Stomach (tissue), 9 donors: ENCODE measurements around the gene TRAF3. TPM values are rescaled to one million over a fixed set of nuclear protein-coding genes. Genes with fewer than 3 reads are reported as not detected.

Experiments
- DNase-seq, 2 donors: peaks; one replicate each; pipeline versions ENCODE4 v3.0.0 to v3.0.0-alpha.2; 2013 to 2019
- H3K27ac ChIP-seq, 5 donors: fragments of 200-600 bp in 4 of 5; sonication (generic) in 4 of 5; one replicate each; pipeline ENCODE4 v1.5.1; 2013 to 2019; ENCODE audit warnings: mild to moderate bottlenecking in 1 of 5, moderate library complexity in 1 of 5
- H3K27me3 ChIP-seq, 3 donors: fragments of 200-600 bp; sonication (generic); one replicate each; pipeline ENCODE4 v1.5.1; 2017 to 2019; ENCODE audit warnings: mixed run types in 1 of 3
- H3K36me3 ChIP-seq, 4 donors: fragments of 200-600 bp; sonication (generic); 1 replicate in 3 of 4; 2 replicates in 1 of 4; pipeline ENCODE4 v1.5.1; 2016 to 2019
- H3K4me1 ChIP-seq, 4 donors: fragments of 200-600 bp; sonication (generic); one replicate each; pipeline ENCODE4 v1.5.1; 2016 to 2019
- H3K4me3 ChIP-seq, 4 donors: fragments of 200-600 bp; sonication (generic) in 3 of 4; one replicate each; pipeline ENCODE4 v1.5.1; 2016 to 2019; ENCODE audit warnings: mild to moderate bottlenecking in 1 of 4
- H3K9me3 ChIP-seq, 4 donors: fragments of 200-600 bp; sonication (generic); one replicate each; pipeline ENCODE4 v1.5.1; 2016 to 2019
- CTCF ChIP-seq, 7 experiments: fragments of 450-650 bp in 4 of 7; fragments of 200-600 bp in 3 of 7; sonication (generic) in 3 of 7; IDR thresholded peaks; one replicate each; pipeline ENCODE4 v1.5.1; 2016 to 2019; ENCODE audit warnings: antibody characterized with exemption in 7 of 7, control low read depth in 2 of 7, mild to moderate bottlenecking in 1 of 7
- EP300 ChIP-seq: sonication (generic); formaldehyde crosslinking; IDR thresholded peaks from one replicate; pipeline ENCODE4 v1.6.1; 2017; ENCODE audit warnings: antibody characterized with exemption
- POLR2A ChIP-seq, 4 donors: fragments of 450-650 bp; IDR thresholded peaks; one replicate each; pipeline ENCODE4 v1.6.1; 2016; ENCODE audit warnings: antibody characterized with exemption in 4 of 4, control low read depth in 2 of 4, mild to moderate bottlenecking in 1 of 4, moderate library complexity in 1 of 4
- POLR2AphosphoS5 ChIP-seq, 3 donors: sonication (generic); formaldehyde crosslinking; IDR thresholded peaks; one replicate each; pipeline ENCODE4 v1.6.1; 2016; ENCODE audit warnings: antibody characterized with exemption in 3 of 3
- WGBS, 5 donors: extraction: QIAGEN DNeasy Blood & Tissue Kit in 3 of 5; methylation state at CpG; one replicate each; pipeline versions ENCODE4 v1.1.5 to v1.1.7; 2013 to 2018; 5-methylcytosine and 5-hydroxymethylcytosine counted together
- intact Hi-C: fragments of 100-400 bp; cut with DNase I; formaldehyde crosslinking; loops from one replicate; pipeline ENCODE4 v1.15.1; 2023; ENCODE audit warnings: low total_unique reads
- polyA plus RNA-seq, 3 donors: library from polyadenylated mRNA; stranded (reverse); fragments of 200-250 nt; gene quantifications; one replicate each; pipeline ENCODE4 v1.2.3, GENCODE V29; 2013
- total RNA-seq, 5 donors: library from RNA; depleted of rRNA; stranded (reverse); fragments of >200 nt; gene quantifications; one replicate each; pipeline versions ENCODE4 v1.1.0 to v1.2.3, GENCODE V29; 2014 to 2016
- donor health status: healthy with polysubstance abuse.
- donor health status: Bipolar disorder and iron deficiency.
- donor health status: healthy.

The TRAF3 gene
- total and polyA plus RNA-seq, 8 donors, result 3.5 to 30.1 (median 6.3) TPM

GRCh38 chr14:102903889-102904512, 126.8 kb downstream of the TRAF3 start:
- Histone ChIP-seq H3K9me3 (no peaks in the 10 kb centered on the region), H3K4me3 (no peak overlapping the region), H3K4me1 (no peaks in the 10 kb centered on the region), H3K27ac (no peak overlapping the region), H3K36me3 (peaks cover 19 to 70% (median 60%) of the 10 kb centered on the region in 4 donors), H3K27me3 (no peaks in the 10 kb centered on the region)
- TF ChIP-seq POLR2A (IDR thresholded peaks at IDR 0.05) (no peak), POLR2AphosphoS5 (IDR thresholded peaks at IDR 0.05) (no peak), EP300 (no peak)
- WGBS, 5 donors, result 92 to 97% (median 95%) methylated on average over 5 to 7 of the region's 7 CpGs
- no peak for DNase-seq
- intact Hi-C loops, result no loop called here

GRCh38 chr14:102905116-102906108, 128.2 kb downstream of the TRAF3 start:
- Histone ChIP-seq H3K27me3 (no peaks in the 10 kb centered on the region), H3K9me3 (no peaks in the 10 kb centered on the region), H3K36me3 (peaks cover 19 to 62% (median 53%) of the 10 kb centered on the region in 4 donors), H3K27ac (no peak overlapping the region), H3K4me3 (no peak overlapping the region), H3K4me1 (no peaks in the 10 kb centered on the region)
- 95 to 97% (median 96%) methylated on average over 37 to 38 of the region's 38 CpGs for WGBS, 5 donors
- no peak for DNase-seq
- TF ChIP-seq POLR2A (IDR thresholded peaks at IDR 0.05), result no peak
- no peak for TF ChIP-seq CTCF (IDR thresholded peaks at IDR 0.05)
- TF ChIP-seq EP300, result no peak
- TF ChIP-seq POLR2AphosphoS5 (IDR thresholded peaks at IDR 0.05), result no peak
- intact Hi-C loops, result no loop called here

- intact Hi-C loops, result no loop called here
- no peak overlapping the region for H3K4me3 ChIP-seq
- H3K27ac ChIP-seq, result no peak overlapping the region
- 93 to 97% (median 96%) methylated on average over 23 to 30 of the region's 30 CpGs for WGBS, 5 donors
- no peaks in the 10 kb centered on the region for H3K4me1 ChIP-seq
- no peak for DNase-seq
- H3K36me3 ChIP-seq, result peaks cover 19 to 58% (median 51%) of the 10 kb centered on the region in 4 donors
- H3K9me3 ChIP-seq, result no peaks in the 10 kb centered on the region
- H3K27me3 ChIP-seq, result no peaks in the 10 kb centered on the region
- no peak for TF ChIP-seq POLR2AphosphoS5 (IDR thresholded peaks at IDR 0.05)
- no peak for TF ChIP-seq POLR2A (IDR thresholded peaks at IDR 0.05)
- TF ChIP-seq EP300, result no peak
- TF ChIP-seq CTCF (IDR thresholded peaks at IDR 0.05), result no peak
Observed at GRCh38 chr14:102906616-102907302, 129.5 kb downstream of the TRAF3 start.

- Histone ChIP-seq H3K27ac (no peak overlapping the region), H3K9me3 (no peaks in the 10 kb centered on the region), H3K36me3 (peaks cover 19 to 63% (median 52%) of the 10 kb centered on the region in 4 donors), H3K27me3 (no peaks in the 10 kb centered on the region), H3K4me1 (no peaks in the 10 kb centered on the region), H3K4me3 (no peak overlapping the region)
- intact Hi-C loops, result no loop called here
- TF ChIP-seq POLR2A (IDR thresholded peaks at IDR 0.05) (no peak), CTCF (IDR thresholded peaks at IDR 0.05) (no peak), EP300 (no peak), POLR2AphosphoS5 (IDR thresholded peaks at IDR 0.05) (no peak)
- DNase-seq, result no peak
- 94 to 99% (median 96%) methylated on average over 24 to 33 of the region's 33 CpGs for WGBS, 5 donors
Observed at GRCh38 chr14:102907303-102907844, 130.1 kb downstream of the TRAF3 start.
